Large intestine (tissue), 3 donors: ENCODE results near the gene GNS. TPM values are rescaled to one million over a fixed set of nuclear protein-coding genes. Genes with fewer than 3 reads are reported as not detected.

Experiments used
- DNase-seq, 2 donors: peaks; one replicate each; pipeline versions ENCODE4 v3.0.0 to v3.0.0-alpha.2; 2013
- H3K27ac ChIP-seq: one replicate; pipeline ENCODE4 v1.5.1; 2013; ENCODE audit warnings: low read length
- H3K27me3 ChIP-seq: 2 replicates; pipeline ENCODE4 v1.6.1; 2013; ENCODE audit warnings: low read length; ENCODE audit not compliant: control insufficient read depth, insufficient read depth
- H3K36me3 ChIP-seq: 2 replicates; pipeline ENCODE4 v1.6.1; 2013; ENCODE audit warnings: low read length; ENCODE audit not compliant: control insufficient read depth, insufficient read depth
- H3K4me1 ChIP-seq: one replicate; pipeline ENCODE4 v1.6.1; 2013; ENCODE audit warnings: low read length; ENCODE audit not compliant: control insufficient read depth, insufficient read depth
- H3K4me3 ChIP-seq: one replicate; pipeline ENCODE4 v1.5.1; 2013; ENCODE audit warnings: low read length
- H3K9me3 ChIP-seq: one replicate; pipeline ENCODE4 v1.6.1; 2013; ENCODE audit warnings: mild to moderate bottlenecking, low read depth, low read length, moderate library complexity; ENCODE audit not compliant: control insufficient read depth
- WGBS: methylation state at CpG from one replicate; pipeline ENCODE4 v1.1.5; 2013; ENCODE audit warnings: low lambda C conversion rate; ENCODE audit not compliant: insufficient coverage; 5-methylcytosine and 5-hydroxymethylcytosine counted together
- polyA plus RNA-seq: library from polyadenylated mRNA; unstranded; fragments of 120-200 nt; gene quantifications from one replicate; pipeline ENCODE4 v1.2.1, GENCODE V29; 2013

GNS gene
- polyA plus RNA-seq, 1 donor = 337 TPM

- H3K4me3 ChIP-seq = no peak overlapping the region
- WGBS = no CpG with 5 or more reads among the region's 6 CpGs
- peaks cover 18% of the 10 kb centered on the region for H3K36me3 ChIP-seq
- H3K27ac ChIP-seq = no peak overlapping the region
- DNase-seq = no peak
- H3K4me1 ChIP-seq = peaks cover 2% of the 10 kb centered on the region
- H3K9me3 ChIP-seq = no peaks in the 10 kb centered on the region
- no peaks in the 10 kb centered on the region for H3K27me3 ChIP-seq
Measured at GRCh38 chr12:64688219-64688618, 71.0 kb downstream of the GNS start.

GRCh38 chr12:64687816-64688215 is 71.4 kb downstream of the GNS start:
- Histone ChIP-seq H3K4me1 (peaks cover 6% of the 10 kb centered on the region), H3K27ac (no peak overlapping the region), H3K36me3 (peaks cover 18% of the 10 kb centered on the region), H3K27me3 (no peaks in the 10 kb centered on the region), H3K4me3 (no peak overlapping the region), H3K9me3 (no peaks in the 10 kb centered on the region)
- no peak for DNase-seq
- no CpG with 5 or more reads among the region's 5 CpGs for WGBS

- Histone ChIP-seq H3K9me3 (no peaks in the 10 kb centered on the region), H3K4me1 (peaks cover 7% of the 10 kb centered on the region), H3K27me3 (no peaks in the 10 kb centered on the region), H3K36me3 (peaks cover 18% of the 10 kb centered on the region), H3K27ac (no peak overlapping the region), H3K4me3 (no peak overlapping the region)
- WGBS = 100% methylated on average over 1 of the region's 15 CpGs
- no peak for DNase-seq
Measured at GRCh38 chr12:64685605-64686004, 73.6 kb downstream of the GNS start.

GRCh38 chr12:64685050-64685449 is 74.2 kb downstream of the GNS start:
- H3K27me3 ChIP-seq = no peaks in the 10 kb centered on the region
- no peak overlapping the region for H3K4me3 ChIP-seq
- DNase-seq = no peak
- peaks cover 18% of the 10 kb centered on the region for H3K36me3 ChIP-seq
- H3K9me3 ChIP-seq = no peaks in the 10 kb centered on the region
- no CpG with 5 or more reads among the region's 6 CpGs for WGBS
- H3K4me1 ChIP-seq = peaks cover 12% of the 10 kb centered on the region
- H3K27ac ChIP-seq = no peak overlapping the region

- H3K27ac ChIP-seq = no peak overlapping the region
- DNase-seq = no peak
- no peaks in the 10 kb centered on the region for H3K27me3 ChIP-seq
- peaks cover 12% of the 10 kb centered on the region for H3K4me1 ChIP-seq
- 95% methylated on average over 2 of the region's 10 CpGs for WGBS
- H3K9me3 ChIP-seq = no peaks in the 10 kb centered on the region
- H3K4me3 ChIP-seq = no peak overlapping the region
- H3K36me3 ChIP-seq = peaks cover 18% of the 10 kb centered on the region
Measured at GRCh38 chr12:64683816-64684543, 75.2 kb downstream of the GNS start.

GRCh38 chr12:64682572-64683277 is 76.5 kb downstream of the GNS start:
- no CpG with 5 or more reads among the region's 6 CpGs for WGBS
- H3K4me3 ChIP-seq = no peak overlapping the region
- H3K27ac ChIP-seq = no peak overlapping the region
- H3K27me3 ChIP-seq = no peaks in the 10 kb centered on the region
- no peaks in the 10 kb centered on the region for H3K9me3 ChIP-seq
- peaks cover 7% of the 10 kb centered on the region for H3K36me3 ChIP-seq
- peak in 1 of 2 donors; percentile 60 for DNase-seq
- peaks cover 12% of the 10 kb centered on the region for H3K4me1 ChIP-seq

- WGBS = no CpG with 5 or more reads among the region's 5 CpGs
- DNase-seq = no peak
Measured at GRCh38 chr12:64681200-64682052, 77.8 kb downstream of the GNS start.

GRCh38 chr12:64680235-64680634 is 79.0 kb downstream of the GNS start:
- no peaks in the 10 kb centered on the region for H3K36me3 ChIP-seq
- H3K4me1 ChIP-seq = peaks cover 15% of the 10 kb centered on the region
- no peak overlapping the region for H3K4me3 ChIP-seq
- no peaks in the 10 kb centered on the region for H3K27me3 ChIP-seq
- H3K27ac ChIP-seq = no peak overlapping the region
- no peaks in the 10 kb centered on the region for H3K9me3 ChIP-seq
- WGBS = no CpG with 5 or more reads among the region's 4 CpGs
- DNase-seq = no peak

More at GRCh38 chr12:64681200-64682052, 77.8 kb downstream of the GNS start:
- Histone ChIP-seq H3K27me3 (no peaks in the 10 kb centered on the region), H3K9me3 (no peaks in the 10 kb centered on the region), H3K36me3 (peaks cover 6% of the 10 kb centered on the region), H3K4me1 (peaks cover 12% of the 10 kb centered on the region), H3K4me3 (no peak overlapping the region), H3K27ac (no peak overlapping the region)

- Histone ChIP-seq H3K4me1 (peaks cover 16% of the 10 kb centered on the region), H3K4me3 (no peak overlapping the region), H3K27ac (no peak overlapping the region), H3K9me3 (no peaks in the 10 kb centered on the region), H3K36me3 (no peaks in the 10 kb centered on the region), H3K27me3 (no peaks in the 10 kb centered on the region)
- WGBS = no CpG with 5 or more reads among the region's 9 CpGs
- DNase-seq = no peak
Measured at GRCh38 chr12:64679487-64680001, 79.7 kb downstream of the GNS start.

GRCh38 chr12:64678835-64679234 is 80.4 kb downstream of the GNS start:
- H3K27me3 ChIP-seq = no peaks in the 10 kb centered on the region
- H3K4me1 ChIP-seq = peaks cover 20% of the 10 kb centered on the region
- no peak for DNase-seq
- WGBS = 100% methylated on average over 1 of the region's 5 CpGs
- H3K27ac ChIP-seq = no peak overlapping the region
- H3K4me3 ChIP-seq = no peak overlapping the region
- no peaks in the 10 kb centered on the region for H3K36me3 ChIP-seq
- no peaks in the 10 kb centered on the region for H3K9me3 ChIP-seq
